Caki2 (cell line): ENCODE data around the gene FAT2. TPM values are rescaled to one million over a fixed set of nuclear protein-coding genes. Genes with fewer than 3 reads are reported as not detected.

Experiments used
- DNase-seq: peaks from one replicate; pipeline ENCODE4 v3.0.0-alpha.2; 2015; ENCODE audit warnings: low read depth
- in situ Hi-C: cut with HindIII; loops from 2 replicates; pipeline ENCODE4 v1.10.0; 2016; ENCODE audit warnings: low sequenced_read_pairs, low pct_unique_long_range_greater_than_20kb, mixed read lengths
- total RNA-seq: library from RNA; depleted of rRNA; stranded (reverse); fragments of >200 nt; shearing (Covaris generic); gene quantifications from 2 replicates; pipeline ENCODE4 v1.2.3, GENCODE V29; 2014; ENCODE audit warnings: low replicate concordance

FAT2 gene
- total RNA-seq, 1 experiment from 2014 or later = 0.27 TPM

DNA sequence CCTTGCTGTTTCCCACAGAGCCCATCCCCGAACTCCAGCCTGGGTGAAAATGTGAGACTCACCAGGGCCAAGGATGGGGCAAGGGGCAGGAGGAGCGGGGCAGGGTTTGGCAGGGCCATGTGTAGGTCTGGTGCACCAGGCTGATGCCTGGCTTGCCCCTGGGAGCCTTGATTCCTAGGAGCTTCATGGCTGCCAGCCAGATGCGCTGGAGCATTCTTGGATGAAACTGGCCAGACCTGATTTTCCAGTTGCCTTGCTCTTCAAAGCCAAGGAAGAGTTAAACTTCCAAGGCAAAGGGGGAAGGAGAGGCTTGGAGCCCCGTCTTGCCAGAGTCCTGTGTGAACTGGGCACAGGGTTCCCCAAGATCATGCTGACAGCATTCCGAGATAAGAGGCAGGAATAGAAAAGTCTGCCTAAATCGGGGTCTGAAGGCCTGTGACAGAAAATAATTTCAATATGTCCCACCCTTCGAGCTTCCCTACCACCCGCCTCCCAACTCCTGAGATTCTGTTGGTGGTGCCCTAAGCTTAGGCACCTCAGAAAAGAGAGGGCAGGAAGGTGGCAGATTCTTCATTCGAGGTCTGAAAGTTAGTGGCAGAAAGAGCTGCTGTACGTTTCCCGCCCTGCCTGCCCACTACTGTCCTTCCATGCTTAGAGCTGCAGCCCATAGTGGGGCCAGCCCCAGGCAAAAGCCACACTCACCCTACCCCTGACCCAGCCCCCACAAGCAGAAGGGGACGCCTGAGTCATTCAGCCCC, 20.4 kb downstream of the FAT2 start:
- in situ Hi-C loops = no loop called here
- no peak for DNase-seq

DNA sequence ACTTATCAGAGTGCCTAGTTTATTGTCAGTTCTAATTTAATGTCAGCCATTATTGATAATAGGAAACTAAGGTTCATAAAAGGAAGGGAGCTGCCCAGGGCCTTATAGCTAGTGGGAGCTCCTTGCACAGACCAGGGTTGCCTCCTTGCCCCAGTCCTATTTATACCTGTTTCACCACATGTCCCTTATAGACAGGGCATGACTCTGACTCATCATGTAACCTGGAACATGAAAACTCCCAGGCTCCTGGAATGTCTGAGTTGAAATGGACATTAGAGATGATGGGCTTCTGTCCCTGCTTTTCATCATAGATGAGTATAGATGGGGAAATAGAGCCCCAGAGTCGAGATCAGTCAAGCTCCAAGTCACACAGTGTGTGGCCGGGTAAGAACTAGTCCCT, 21.1 kb downstream of the FAT2 start:
- peak; percentile 35 for DNase-seq
- in situ Hi-C loops = no loop called here

- peak; percentile 94 for DNase-seq
- in situ Hi-C loops = no loop called here
Observed at GRCh38 chr5:151569132-151570046, 21.7 kb downstream of the FAT2 start.

DNA sequence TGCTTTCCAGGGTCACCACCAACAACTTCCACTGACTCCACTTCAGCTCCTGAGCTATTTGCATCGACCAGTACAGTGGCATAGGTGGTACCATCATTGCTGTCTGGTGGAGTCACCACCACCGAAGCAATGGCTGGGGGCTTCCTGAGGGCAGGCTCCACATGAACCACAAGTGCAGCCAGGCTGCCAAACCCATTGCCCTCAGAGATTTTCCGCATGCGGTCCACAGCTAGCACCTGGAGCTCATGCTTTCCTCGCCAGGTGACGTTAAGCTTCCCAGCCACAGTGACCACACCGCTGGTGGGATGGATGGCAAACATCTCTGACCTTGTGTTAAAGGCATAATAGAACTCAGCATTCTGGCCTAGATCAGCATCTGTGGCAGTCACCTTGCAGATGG, 23.1 kb downstream of the FAT2 start:
- no peak for DNase-seq
- in situ Hi-C loops = no loop called here

DNA sequence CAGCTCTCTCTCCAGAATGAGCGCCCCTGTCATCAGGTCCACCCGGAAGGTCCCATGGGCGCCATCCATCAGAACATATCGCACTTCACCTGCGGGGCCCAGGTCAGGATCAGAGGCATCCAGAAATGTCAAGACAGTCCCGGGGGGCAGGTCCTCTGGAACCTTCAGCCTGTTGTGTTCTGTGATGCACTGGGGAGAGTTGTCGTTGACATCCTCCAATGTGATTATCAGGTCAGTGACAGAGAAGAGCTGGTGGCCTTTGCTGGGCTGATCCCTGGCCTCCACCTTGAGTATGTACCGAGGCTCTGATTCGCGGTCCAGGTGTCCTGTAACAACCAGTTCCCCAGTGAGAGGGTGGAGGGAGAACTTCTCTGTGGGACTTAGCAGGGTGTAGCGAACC, 25.2 kb downstream of the FAT2 start:
- DNase-seq = no peak
- in situ Hi-C loops = no loop called here

DNA sequence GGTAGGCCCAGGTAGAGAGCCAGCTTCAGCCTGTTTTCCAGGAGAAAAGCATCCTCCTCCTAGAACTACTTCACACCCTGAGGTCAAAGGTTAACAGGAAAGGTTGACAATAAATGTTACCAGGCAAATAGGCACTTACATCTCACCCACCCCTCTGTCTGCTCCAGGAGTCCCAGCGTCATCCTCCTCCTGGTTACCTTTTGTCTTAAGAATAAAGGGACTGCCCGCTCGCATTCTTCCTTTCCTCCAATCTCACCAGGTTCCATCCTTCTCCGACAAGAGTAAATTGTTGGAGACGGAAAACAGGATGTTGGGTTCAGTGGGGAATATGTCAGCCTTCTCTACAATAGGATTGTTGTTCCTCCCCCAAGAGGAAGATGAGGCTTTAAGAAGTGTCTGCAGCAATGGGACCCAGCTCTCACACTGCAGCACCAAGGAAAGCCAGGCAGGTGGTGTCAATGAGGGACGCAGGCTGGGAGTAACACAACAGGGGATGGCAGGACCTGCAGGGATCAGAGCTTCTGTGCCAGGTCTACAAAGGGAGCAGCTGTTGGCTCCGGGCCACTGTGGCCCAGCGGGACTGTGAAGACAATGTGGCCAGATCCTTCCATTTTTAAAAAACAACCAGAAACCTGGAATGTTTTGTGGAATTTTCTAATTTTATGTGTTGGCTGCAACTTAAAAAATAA, 29.0 kb downstream of the FAT2 start:
- DNase-seq = no peak

DNA sequence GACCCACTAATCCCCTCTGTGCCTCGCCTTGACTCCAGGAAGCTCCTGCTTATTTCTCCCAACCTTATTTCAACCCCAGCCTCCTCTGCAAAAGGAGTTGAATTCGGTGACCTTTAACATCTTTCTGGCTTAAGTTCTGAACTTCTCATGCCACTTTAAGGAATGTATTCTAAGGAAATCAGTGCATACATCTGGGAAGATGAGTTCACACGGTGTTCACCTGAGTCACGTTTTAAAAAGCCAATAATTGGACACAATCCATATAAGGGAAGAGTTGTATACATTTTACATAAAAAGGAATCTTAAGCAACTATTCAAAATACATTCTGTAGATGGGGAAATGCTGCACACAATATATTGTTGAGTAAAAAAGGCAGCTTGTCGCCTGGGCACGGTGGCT, 33.2 kb downstream of the FAT2 start:
- in situ Hi-C loops = no loop called here
- no peak for DNase-seq

More for the DNA sequence above, 29.0 kb downstream of the FAT2 start:
- in situ Hi-C loops = no loop called here

DNA sequence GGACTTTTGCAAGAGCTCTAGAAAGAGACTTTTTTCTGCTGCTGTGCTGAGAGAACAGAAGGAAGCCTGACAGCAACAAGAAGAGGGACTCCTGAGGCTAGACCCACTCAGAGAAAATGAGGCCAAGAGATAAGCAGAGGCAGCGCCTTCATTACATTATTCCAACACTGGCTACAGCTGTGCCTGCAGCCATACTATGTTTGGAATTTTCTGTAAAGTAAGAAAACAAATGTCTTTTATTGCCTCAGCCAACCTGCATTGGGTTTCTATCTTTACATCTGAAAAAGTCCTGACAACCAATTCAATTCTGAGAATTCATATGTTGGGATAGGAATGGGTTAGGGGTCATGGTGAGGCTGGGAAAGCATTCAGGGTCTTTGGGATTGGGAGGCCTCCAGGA, 33.7 kb downstream of the FAT2 start:
- in situ Hi-C loops = no loop called here
- DNase-seq = no peak

- DNase-seq = no peak
- in situ Hi-C loops = no loop called here
Observed at GRCh38 chr5:151556806-151557205, 34.3 kb downstream of the FAT2 start.

- DNase-seq = no peak
- in situ Hi-C loops = no loop called here
Observed at GRCh38 chr5:151555760-151556576, 35.2 kb downstream of the FAT2 start.

GRCh38 chr5:151553695-151554094, 37.4 kb downstream of the FAT2 start:
- DNase-seq = no peak
- in situ Hi-C loops = no loop called here

GRCh38 chr5:151553130-151553670, 37.9 kb downstream of the FAT2 start:
- in situ Hi-C loops = no loop called here
- DNase-seq = no peak

GRCh38 chr5:151551985-151552384, 39.1 kb downstream of the FAT2 start:
- no peak for DNase-seq
- in situ Hi-C loops = no loop called here

GRCh38 chr5:151550146-151550545, 41.0 kb downstream of the FAT2 start:
- no peak for DNase-seq
- in situ Hi-C loops = no loop called here

DNA sequence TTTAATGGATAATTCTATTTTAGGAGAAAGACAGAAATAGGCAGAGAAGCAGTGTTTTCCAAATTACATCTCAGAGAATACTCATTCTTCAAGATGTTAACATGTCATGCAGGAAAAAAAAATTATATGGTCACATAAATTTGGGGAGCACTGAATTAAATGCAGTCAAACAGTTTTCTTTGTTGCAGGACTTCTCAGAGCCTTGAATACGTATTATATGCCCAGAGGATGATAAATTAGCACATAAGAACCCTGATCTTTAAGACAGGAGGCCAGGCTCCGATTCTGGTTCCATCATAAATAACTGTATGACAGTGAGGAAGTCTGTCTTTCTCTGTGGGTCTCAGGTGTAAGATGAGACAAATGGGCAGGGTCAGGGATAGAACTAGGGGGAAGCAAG, 41.4 kb downstream of the FAT2 start:
- in situ Hi-C loops = no loop called here
- DNase-seq = no peak

DNA sequence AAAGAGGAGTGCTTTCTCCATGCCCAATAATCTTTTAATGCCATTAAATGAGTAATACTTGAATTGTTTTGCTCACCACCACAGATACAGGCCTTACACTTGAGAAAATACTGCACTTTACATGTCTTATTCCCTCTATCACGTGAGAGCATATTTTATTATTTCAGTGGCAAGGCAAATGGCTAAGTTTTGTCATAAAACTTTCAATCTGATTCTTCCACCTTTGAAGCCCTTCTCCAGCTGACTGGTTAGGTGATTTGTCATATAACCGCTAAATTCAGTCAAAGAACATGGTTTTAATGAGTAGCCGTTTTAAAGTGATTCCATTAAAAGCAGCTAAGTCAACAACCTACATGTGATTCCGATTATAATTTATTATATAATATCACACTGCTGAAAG, 43.8 kb downstream of the FAT2 start:
- no peak for DNase-seq
- in situ Hi-C loops = no loop called here

GRCh38 chr5:151541571-151541970, 49.6 kb downstream of the FAT2 start:
- no peak for DNase-seq
- in situ Hi-C loops = no loop called here
